Tibial nerve (tissue), 4 donors: ENCODE results near the gene IL10RA. TPM values are rescaled to one million over a fixed set of nuclear protein-coding genes. Genes with fewer than 3 reads are reported as not detected.
A peak's percentile ranks its signal among the peaks of the same experiment; 100 is the strongest.
"Not testable (repeated sequence)": the region's sequence is repeated elsewhere in the genome, so short reads cannot be mapped to it uniquely, and the experiment has no call there.

Experiments used
- DNase-seq, 2 donors: peaks; one replicate each; pipeline ENCODE4 v3.0.0-alpha.2; 2019; ENCODE audit warnings: low spot score in 2 of 2
- H3K27ac ChIP-seq, 4 donors: fragments of 200-600 bp; sonication (generic) in 3 of 4; one replicate each; pipeline ENCODE4 v1.5.1; 2017 to 2019; ENCODE audit warnings: mild to moderate bottlenecking in 1 of 4
- H3K27me3 ChIP-seq, 2 donors: fragments of 200-600 bp; sonication (generic) in 1 of 2; one replicate each; pipeline versions ENCODE4 v1.5.1 to v1.6.0; 2017 to 2019
- H3K36me3 ChIP-seq, 3 donors: fragments of 200-600 bp; sonication (generic); one replicate each; pipeline ENCODE4 v1.5.1; 2018 to 2019
- H3K4me1 ChIP-seq, 4 donors: fragments of 200-600 bp; sonication (generic) in 3 of 4; one replicate each; pipeline ENCODE4 v1.5.1; 2017 to 2019
- H3K4me3 ChIP-seq, 4 donors: fragments of 200-600 bp; sonication (generic) in 3 of 4; one replicate each; pipeline ENCODE4 v1.5.1; 2017 to 2019; ENCODE audit warnings: mild to moderate bottlenecking in 1 of 4, moderate library complexity in 1 of 4
- H3K9me3 ChIP-seq, 4 donors: fragments of 200-600 bp; sonication (generic) in 3 of 4; one replicate each; pipeline ENCODE4 v1.5.1; 2017 to 2019
- CTCF ChIP-seq, 5 experiments: fragments of 200-600 bp in 3 of 5; fragments of 450-650 bp in 2 of 5; sonication (generic) in 3 of 5; IDR thresholded peaks; one replicate each; pipeline ENCODE4 v1.5.1; 2016 to 2019; ENCODE audit warnings: antibody characterized with exemption in 5 of 5, mild to moderate bottlenecking in 3 of 5, moderate library complexity in 2 of 5
- EP300 ChIP-seq, 2 donors: sonication (generic); formaldehyde crosslinking; IDR thresholded peaks; one replicate each; pipeline ENCODE4 v1.6.1; 2017; ENCODE audit warnings: antibody characterized with exemption in 2 of 2, mild to moderate bottlenecking in 1 of 2
- POLR2A ChIP-seq, 2 donors: fragments of 450-650 bp; IDR thresholded peaks; one replicate each; pipeline ENCODE4 v1.6.1; 2017; ENCODE audit warnings: antibody characterized with exemption in 2 of 2, mild to moderate bottlenecking in 2 of 2, moderate library complexity in 2 of 2
- WGBS, 2 donors: methylation state at CpG; one replicate each; pipeline ENCODE4 v1.1.5; 2018; 5-methylcytosine and 5-hydroxymethylcytosine counted together
- total RNA-seq, 4 donors: library from RNA; depleted of rRNA; stranded (reverse); fragments of >200 nt; gene quantifications; one replicate each; pipeline ENCODE4 v1.1.0, GENCODE V29; 2016

IL10RA gene
- total RNA-seq, 4 donors from 2014 or later = 16.7 to 42.0 (median 25.9) TPM

DNA sequence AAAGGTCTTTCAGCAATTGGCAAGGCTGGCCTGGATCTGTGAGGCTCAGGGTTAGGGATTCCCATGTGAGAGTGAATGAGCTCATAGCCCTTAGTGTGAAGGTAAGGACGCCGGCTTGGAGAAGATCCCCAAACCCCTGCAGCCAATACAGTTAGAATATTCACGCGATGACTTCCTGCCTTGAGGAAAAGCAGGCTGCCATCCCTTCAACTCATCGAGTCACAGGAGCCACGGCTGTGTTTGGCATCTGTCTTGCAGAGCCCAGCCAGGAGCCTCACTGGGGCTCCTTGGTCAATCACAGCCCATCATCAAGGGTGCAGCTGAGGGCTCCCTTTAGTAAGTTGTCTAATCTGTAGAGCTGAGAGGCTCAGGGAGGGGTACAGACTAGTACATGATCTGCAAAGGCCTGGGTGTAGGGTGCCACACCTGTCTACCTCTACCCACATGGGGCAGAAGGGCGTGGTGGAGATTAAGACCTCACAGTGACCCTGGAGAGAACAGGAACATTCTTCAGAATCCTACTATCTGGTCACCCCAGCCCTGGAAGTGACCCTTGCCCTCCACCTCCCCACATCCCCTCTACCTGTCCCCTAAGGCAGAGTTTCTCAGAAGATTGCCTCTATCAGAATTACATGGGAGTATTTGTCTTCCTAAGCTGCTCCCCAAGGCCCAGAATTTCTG, 18.5 kb downstream of the IL10RA start:
- 89 to 94% methylated on average over 7 of the region's 7 CpGs for WGBS, 2 donors
- peak overlapping the region in 1 of 4 donors; percentile 13 for H3K27ac ChIP-seq
- peaks cover 0 to 3% of the 10 kb centered on the region in 2 donors for H3K27me3 ChIP-seq
- no peaks in the 10 kb centered on the region for H3K36me3 ChIP-seq
- no peak for TF ChIP-seq CTCF (IDR thresholded peaks at IDR 0.05)
- no peak for TF ChIP-seq EP300 (IDR thresholded peaks at IDR 0.05)
- TF ChIP-seq POLR2A (IDR thresholded peaks at IDR 0.05) = no peak
- H3K4me3 ChIP-seq = no peak overlapping the region
- no peak for DNase-seq
- H3K4me1 ChIP-seq = peaks cover 0 to 29% (median 0%) of the 10 kb centered on the region in 4 donors
- peaks cover 0 to 7% (median 0%) of the 10 kb centered on the region in 4 donors for H3K9me3 ChIP-seq

- H3K4me3 ChIP-seq = no peak overlapping the region
- no peak for TF ChIP-seq EP300 (IDR thresholded peaks at IDR 0.05)
- TF ChIP-seq CTCF (IDR thresholded peaks at IDR 0.05) = no peak
- no peak for TF ChIP-seq POLR2A (IDR thresholded peaks at IDR 0.05)
- H3K36me3 ChIP-seq = no peaks in the 10 kb centered on the region
- peaks cover 0 to 7% (median 0%) of the 10 kb centered on the region in 4 donors for H3K9me3 ChIP-seq
- H3K27me3 ChIP-seq = peaks cover 0 to 3% of the 10 kb centered on the region in 2 donors
- H3K4me1 ChIP-seq = peaks cover 0 to 36% (median 0%) of the 10 kb centered on the region in 4 donors
- WGBS, 2 donors = 84% methylated on average over 12 of the region's 12 CpGs
- no peak for DNase-seq
- peak overlapping the region in 1 of 4 donors; percentile 12 for H3K27ac ChIP-seq
Measured at GRCh38 chr11:118005224-118006152, 19.3 kb downstream of the IL10RA start.

- no peak for DNase-seq
- TF ChIP-seq POLR2A (IDR thresholded peaks at IDR 0.05) (no peak), CTCF (IDR thresholded peaks at IDR 0.05) (no peak), EP300 (IDR thresholded peaks at IDR 0.05) (peak in 1 of 2 donors; percentile 25)
- Histone ChIP-seq H3K9me3 (peaks cover 0 to 7% (median 0%) of the 10 kb centered on the region in 4 donors), H3K4me3 (no peak overlapping the region), H3K27me3 (peaks cover 0 to 3% of the 10 kb centered on the region in 2 donors), H3K36me3 (no peaks in the 10 kb centered on the region), H3K4me1 (peaks cover 0 to 40% (median 0%) of the 10 kb centered on the region in 4 donors), H3K27ac (peak overlapping the region in 1 of 4 donors; percentile 80)
- 72 to 81% methylated on average over 4 of the region's 4 CpGs for WGBS, 2 donors
Measured at GRCh38 chr11:118006153-118006534, 19.9 kb downstream of the IL10RA start.

DNA sequence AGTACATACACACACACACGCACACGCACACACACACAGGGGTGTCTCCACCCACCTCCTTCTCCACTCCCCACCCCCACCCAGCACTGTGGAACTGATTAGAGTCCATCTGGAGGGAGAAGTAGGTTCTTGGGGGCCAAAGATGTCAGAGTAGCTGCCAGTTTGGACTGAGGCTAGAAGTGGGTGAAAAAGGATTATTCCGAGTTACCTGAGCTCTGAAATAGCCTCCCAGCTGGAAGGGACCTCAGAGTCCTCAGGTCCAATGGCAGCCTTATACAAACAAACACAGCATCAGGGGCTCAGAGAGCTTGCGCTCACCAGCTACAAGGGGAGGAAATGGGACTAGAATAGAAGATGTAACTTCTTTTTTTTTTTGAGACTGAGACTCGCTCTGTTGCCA, 20.8 kb downstream of the IL10RA start:
- peaks cover 0 to 3% of the 10 kb centered on the region in 2 donors for H3K27me3 ChIP-seq
- WGBS, 2 donors = 78 to 79% methylated on average over 5 of the region's 5 CpGs
- no peak for TF ChIP-seq CTCF (IDR thresholded peaks at IDR 0.05)
- TF ChIP-seq POLR2A (IDR thresholded peaks at IDR 0.05) = no peak
- TF ChIP-seq EP300 (IDR thresholded peaks at IDR 0.05) = no peak
- H3K9me3 ChIP-seq = peaks cover 0 to 7% (median 0%) of the 10 kb centered on the region in 4 donors
- peaks cover 0 to 48% (median 0%) of the 10 kb centered on the region in 4 donors for H3K4me1 ChIP-seq
- no peak for DNase-seq
- H3K36me3 ChIP-seq = no peaks in the 10 kb centered on the region
- H3K4me3 ChIP-seq = no peak overlapping the region
- H3K27ac ChIP-seq = peak overlapping the region in 1 of 4 donors; percentile 80

- H3K27me3 ChIP-seq, H3K4me3 ChIP-seq, DNase-seq, H3K9me3 ChIP-seq, H3K36me3 ChIP-seq: not testable (repeated sequence)
- H3K27ac ChIP-seq = peak overlapping the region in 2 of 4 donors; percentile 50 to 80
- 78 to 83% methylated on average over 11 of the region's 11 CpGs for WGBS, 2 donors
- H3K4me1 ChIP-seq = peaks cover 0 to 52% (median 0%) of the 10 kb centered on the region in 4 donors
Measured at GRCh38 chr11:118007563-118008270, 21.5 kb downstream of the IL10RA start.
